Activated B cell treated with CpG ODN at 0.5 μM for 24 hours (primary cell): ENCODE measurements around the gene DGKI. TPM values are rescaled to one million over a fixed set of nuclear protein-coding genes. Genes with fewer than 3 reads are reported as not detected.

ENCODE experiments used
- ATAC-seq: fragments of 200-7000 bp; cut with Tn5 transposase; one replicate; pipeline ENCODE4 v1.10.0; 2021; ENCODE audit warnings: low read depth, mild to moderate bottlenecking, moderate library complexity
- CTCF ChIA-PET: fragments of 350-600 bp; sonication (Branson Sonifier 250); formaldehyde crosslinking; loops from one replicate; lab custom pipeline; 2021; ENCODE audit warnings: antibody characterized with exemption; lab: Charles Lee
- POLR2A ChIA-PET: fragments of 350-600 bp; sonication (Branson Sonifier 250); formaldehyde crosslinking; loops from one replicate; lab custom pipeline; 2021; ENCODE audit warnings: antibody characterized with exemption; lab: Charles Lee
- DNase-seq: peaks from one replicate; pipeline ENCODE4 v3.0.0; 2022
- H3K27ac Mint-ChIP-seq: one replicate; pipeline ENCODE4 v1.8.0; 2020; ENCODE audit warnings: mixed read lengths
- H3K27me3 Mint-ChIP-seq: one replicate; pipeline ENCODE4 v1.8.0; 2021; ENCODE audit warnings: mixed read lengths
- H3K36me3 Mint-ChIP-seq: one replicate; pipeline ENCODE4 v1.8.0; 2021; ENCODE audit warnings: low read depth, mixed read lengths
- H3K4me1 Mint-ChIP-seq: one replicate; pipeline ENCODE4 v1.8.0; 2021; ENCODE audit warnings: mixed read lengths
- H3K4me3 Mint-ChIP-seq: one replicate; pipeline ENCODE4 v1.8.0; 2020; ENCODE audit warnings: mild to moderate bottlenecking, mixed read lengths
- H3K9me3 Mint-ChIP-seq: one replicate; pipeline ENCODE4 v1.8.0; 2020; ENCODE audit warnings: mixed read lengths
- CTCF ChIP-seq: fragments of 200-600 bp; IDR thresholded peaks from one replicate; pipeline ENCODE4 v1.8.0; 2022; ENCODE audit warnings: antibody characterized with exemption, mild to moderate bottlenecking
- intact Hi-C: fragments of 100-400 bp; cut with micrococcal nuclease; formaldehyde crosslinking; loops from one replicate; pipeline ENCODE4 v1.15.1; 2024
- total RNA-seq: library from RNA; stranded (reverse); gene quantifications from 2 replicates; pipeline ENCODE4 v1.2.3, GENCODE V29; 2022

The DGKI gene
- total RNA-seq, 1 donor from 2014 or later: not detected

GRCh38 chr7:137501562-137501961 lies 345.2 kb downstream of the DGKI start:
- intact Hi-C loops: no loop called here
- peaks cover 6% of the 10 kb centered on the region for H3K9me3 Mint-ChIP-seq
- H3K27me3 Mint-ChIP-seq: no peaks in the 10 kb centered on the region
- no peak overlapping the region for H3K27ac Mint-ChIP-seq
- TF ChIP-seq CTCF: no peak
- H3K4me3 Mint-ChIP-seq: no peak overlapping the region
- no peaks in the 10 kb centered on the region for H3K36me3 Mint-ChIP-seq
- POLR2A ChIA-PET: no interaction called here
- ATAC-seq (no peak), DNase-seq (no peak)
- CTCF ChIA-PET: no interaction called here
- H3K4me1 Mint-ChIP-seq: no peaks in the 10 kb centered on the region

GRCh38 chr7:137492889-137493288 lies 353.9 kb downstream of the DGKI start:
- ATAC-seq: no peak
- H3K27ac Mint-ChIP-seq: no peak overlapping the region

GRCh38 chr7:137489880-137490279 lies 356.9 kb downstream of the DGKI start:
- Mint-ChIP-seq H3K9me3 (peaks cover 9% of the 10 kb centered on the region), H3K36me3 (no peaks in the 10 kb centered on the region), H3K27ac (no peak overlapping the region), H3K27me3 (no peaks in the 10 kb centered on the region), H3K4me3 (no peak overlapping the region), H3K4me1 (no peaks in the 10 kb centered on the region)
- no peak for DNase-seq
- TF ChIP-seq CTCF: no peak
- intact Hi-C loops: no loop called here
- ATAC-seq: no peak
- CTCF ChIA-PET: no interaction called here
- POLR2A ChIA-PET: no interaction called here

More at GRCh38 chr7:137492889-137493288, 353.9 kb downstream of the DGKI start:
- ChIA-PET POLR2A (no interaction called here), CTCF (no interaction called here)
- Mint-ChIP-seq H3K9me3 (peaks cover 15% of the 10 kb centered on the region), H3K4me1 (no peaks in the 10 kb centered on the region), H3K27me3 (no peaks in the 10 kb centered on the region), H3K36me3 (no peaks in the 10 kb centered on the region), H3K4me3 (no peak overlapping the region)
- intact Hi-C loops: no loop called here
- no peak for DNase-seq
- TF ChIP-seq CTCF: no peak

GRCh38 chr7:137488038-137488437 lies 358.7 kb downstream of the DGKI start:
- intact Hi-C loops: no loop called here
- TF ChIP-seq CTCF: no peak
- H3K9me3 Mint-ChIP-seq: peaks cover 2% of the 10 kb centered on the region
- H3K4me1 Mint-ChIP-seq: no peaks in the 10 kb centered on the region
- CTCF ChIA-PET: no interaction called here
- H3K36me3 Mint-ChIP-seq: no peaks in the 10 kb centered on the region
- POLR2A ChIA-PET: no interaction called here
- no peak overlapping the region for H3K4me3 Mint-ChIP-seq
- H3K27me3 Mint-ChIP-seq: no peaks in the 10 kb centered on the region
- no peak for DNase-seq
- no peak for ATAC-seq
- no peak overlapping the region for H3K27ac Mint-ChIP-seq

GRCh38 chr7:137485818-137486217 lies 361.0 kb downstream of the DGKI start:
- Mint-ChIP-seq H3K36me3 (no peaks in the 10 kb centered on the region), H3K27me3 (no peaks in the 10 kb centered on the region), H3K4me1 (no peaks in the 10 kb centered on the region), H3K9me3 (peaks cover 2% of the 10 kb centered on the region), H3K4me3 (no peak overlapping the region), H3K27ac (no peak overlapping the region)
- ATAC-seq (no peak), DNase-seq (no peak)
- intact Hi-C loops: no loop called here
- CTCF ChIA-PET: no interaction called here
- POLR2A ChIA-PET: no interaction called here
- TF ChIP-seq CTCF: no peak
